GM12874 (cell line): ENCODE data around the gene HLA-DOB.

Experiments
- TF ChIP-seq, protein P1 (sequence below): IDR thresholded peaks from 2 replicates; pipeline ENCODE4 v1.5.1; 2011; ENCODE audit warnings: low read depth, mild to moderate bottlenecking, control low read depth, low read length, moderate library complexity; ENCODE audit not compliant: insufficient read depth

The HLA-DOB gene

DNA sequence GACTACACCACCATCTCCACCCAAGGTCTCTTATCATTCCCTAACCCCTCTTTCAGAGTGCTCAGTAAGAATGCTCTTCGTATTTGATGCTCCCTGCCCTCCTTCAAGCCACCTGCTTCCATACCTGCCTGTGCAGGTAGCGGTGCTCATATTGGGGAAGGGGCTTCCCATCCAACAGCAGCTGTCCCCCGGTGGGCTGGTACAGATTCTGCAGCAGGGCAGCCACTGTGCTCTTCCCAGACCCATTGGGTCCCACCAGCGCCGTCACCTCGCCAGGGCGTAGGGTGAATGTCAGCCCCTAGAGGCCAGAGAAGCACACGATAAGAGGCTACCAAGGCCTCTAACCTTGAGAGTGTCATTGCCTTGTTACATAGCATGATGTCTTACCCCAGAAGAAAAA is 31.0 kb upstream of the HLA-DOB start:
- TF ChIP-seq, protein P1, sequence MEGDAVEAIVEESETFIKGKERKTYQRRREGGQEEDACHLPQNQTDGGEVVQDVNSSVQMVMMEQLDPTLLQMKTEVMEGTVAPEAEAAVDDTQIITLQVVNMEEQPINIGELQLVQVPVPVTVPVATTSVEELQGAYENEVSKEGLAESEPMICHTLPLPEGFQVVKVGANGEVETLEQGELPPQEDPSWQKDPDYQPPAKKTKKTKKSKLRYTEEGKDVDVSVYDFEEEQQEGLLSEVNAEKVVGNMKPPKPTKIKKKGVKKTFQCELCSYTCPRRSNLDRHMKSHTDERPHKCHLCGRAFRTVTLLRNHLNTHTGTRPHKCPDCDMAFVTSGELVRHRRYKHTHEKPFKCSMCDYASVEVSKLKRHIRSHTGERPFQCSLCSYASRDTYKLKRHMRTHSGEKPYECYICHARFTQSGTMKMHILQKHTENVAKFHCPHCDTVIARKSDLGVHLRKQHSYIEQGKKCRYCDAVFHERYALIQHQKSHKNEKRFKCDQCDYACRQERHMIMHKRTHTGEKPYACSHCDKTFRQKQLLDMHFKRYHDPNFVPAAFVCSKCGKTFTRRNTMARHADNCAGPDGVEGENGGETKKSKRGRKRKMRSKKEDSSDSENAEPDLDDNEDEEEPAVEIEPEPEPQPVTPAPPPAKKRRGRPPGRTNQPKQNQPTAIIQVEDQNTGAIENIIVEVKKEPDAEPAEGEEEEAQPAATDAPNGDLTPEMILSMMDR: no peak

DNA sequence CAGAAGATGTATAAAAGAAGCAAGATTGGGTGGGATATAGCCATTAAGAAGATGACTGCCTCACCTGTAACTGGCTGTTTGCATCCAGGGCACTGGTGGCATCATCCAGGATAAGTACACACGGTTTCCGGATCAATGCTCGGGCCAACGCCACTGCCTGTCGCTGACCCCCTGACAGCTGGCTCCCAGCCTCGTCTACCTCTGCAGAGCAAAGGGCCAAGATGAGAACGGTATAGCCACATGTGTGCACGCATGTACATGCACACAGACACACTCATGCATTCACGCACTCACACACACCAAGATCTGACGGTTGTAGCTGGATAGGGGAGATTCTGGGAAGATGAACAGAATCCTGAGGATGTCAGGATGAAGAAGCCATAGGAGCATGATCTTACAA is 30.2 kb upstream of the HLA-DOB start:
- TF ChIP-seq, protein P1: no peak

- TF ChIP-seq, protein P1: no peak
These were observed 28.6 kb upstream of the HLA-DOB start for GRCh38 chr6:32845384-32845884.

GRCh38 chr6:32844839-32845383 is 28.1 kb upstream of the HLA-DOB start:
- TF ChIP-seq, protein P1: no peak

DNA sequence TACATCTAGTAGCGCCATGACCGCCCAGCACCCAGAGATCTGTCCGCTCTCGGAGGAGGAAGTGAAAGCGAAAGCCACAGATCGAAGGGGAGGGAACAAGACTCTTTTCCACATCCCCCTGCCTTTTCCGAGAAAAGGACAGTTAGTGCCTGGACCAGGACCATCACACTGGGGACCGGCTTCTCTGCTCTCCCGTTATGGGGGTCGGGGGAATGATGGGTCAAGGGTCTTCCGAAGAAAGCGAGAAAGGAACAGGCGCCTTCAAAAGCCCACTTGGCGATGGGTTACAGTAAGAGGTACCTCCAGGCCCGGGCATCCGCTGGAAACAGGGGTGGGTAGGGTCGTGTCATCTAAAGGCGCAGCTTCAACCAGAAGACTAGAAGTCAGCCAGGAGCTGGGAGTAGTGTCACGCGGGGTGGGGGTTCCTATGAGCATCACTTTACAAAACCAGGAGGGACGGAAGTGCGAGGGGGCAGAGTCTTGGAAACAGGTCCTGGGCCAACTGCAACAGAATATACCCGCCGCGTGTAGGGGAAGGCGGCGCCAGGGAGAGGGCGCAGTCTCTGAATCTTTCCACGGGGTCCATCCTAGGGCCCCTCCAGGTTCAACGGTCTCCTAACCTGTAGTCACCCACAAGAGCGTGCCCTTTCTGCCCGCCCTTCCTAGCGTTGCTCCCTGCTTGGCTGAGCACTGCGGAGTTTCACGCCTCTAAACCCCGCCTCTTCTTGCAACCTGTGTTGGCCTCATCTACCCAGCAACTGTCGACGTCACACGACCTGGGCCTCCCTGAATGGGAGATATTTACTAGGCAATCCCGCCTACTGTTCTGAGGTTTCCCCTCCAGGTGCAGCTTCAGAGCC is 27.4 kb upstream of the HLA-DOB start, which contains the start of gene PSMB8:
PSMB8 (minus strand) TSS at position 69 of the 860 bp plus-strand sequence; CDS start at position 18, 51 bp downstream.
- TF ChIP-seq, protein P1: no peak

GRCh38 chr6:32843331-32843978 is 26.7 kb upstream of the HLA-DOB start:
- TF ChIP-seq, protein P1: no peak

DNA sequence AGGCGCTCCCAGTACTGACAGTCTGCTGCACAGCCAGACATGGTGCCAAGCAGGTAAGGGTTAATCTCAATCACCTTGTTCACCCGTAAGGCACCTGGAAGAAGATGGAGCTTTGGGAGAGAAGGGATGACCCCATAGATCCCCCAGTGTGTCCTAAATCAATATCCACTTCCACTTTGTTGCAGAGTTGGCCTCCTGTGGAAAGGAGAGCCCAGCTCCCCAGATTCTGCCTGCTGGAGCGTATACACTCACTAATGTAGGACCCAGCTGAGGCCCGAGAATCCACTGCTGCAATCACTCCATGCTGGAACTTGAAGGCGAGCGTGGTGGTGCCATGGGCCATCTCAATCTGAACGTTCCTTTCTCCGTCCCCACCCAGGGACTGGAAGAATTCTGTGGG is 25.9 kb upstream of the HLA-DOB start:
- TF ChIP-seq, protein P1: no peak
